Activated B cell treated with CpG ODN at 0.5 μM for 24 hours (primary cell): Measurements from ENCODE around the gene UPB1. TPM values are rescaled to one million over a fixed set of nuclear protein-coding genes. Genes with fewer than 3 reads are reported as not detected.
A peak's percentile ranks its signal among the peaks of the same experiment; 100 is the strongest.

Experiments used
- ATAC-seq: fragments of 200-7000 bp; cut with Tn5 transposase; one replicate; pipeline ENCODE4 v1.10.0; 2021; ENCODE audit warnings: low read depth, mild to moderate bottlenecking, moderate library complexity
- CTCF ChIA-PET: fragments of 350-600 bp; sonication (Branson Sonifier 250); formaldehyde crosslinking; loops from one replicate; lab custom pipeline; 2021; ENCODE audit warnings: antibody characterized with exemption; lab: Charles Lee
- POLR2A ChIA-PET: fragments of 350-600 bp; sonication (Branson Sonifier 250); formaldehyde crosslinking; loops from one replicate; lab custom pipeline; 2021; ENCODE audit warnings: antibody characterized with exemption; lab: Charles Lee
- DNase-seq: peaks from one replicate; pipeline ENCODE4 v3.0.0; 2022
- H3K27ac Mint-ChIP-seq: one replicate; pipeline ENCODE4 v1.8.0; 2020; ENCODE audit warnings: mixed read lengths
- H3K27me3 Mint-ChIP-seq: one replicate; pipeline ENCODE4 v1.8.0; 2021; ENCODE audit warnings: mixed read lengths
- H3K36me3 Mint-ChIP-seq: one replicate; pipeline ENCODE4 v1.8.0; 2021; ENCODE audit warnings: low read depth, mixed read lengths
- H3K4me1 Mint-ChIP-seq: one replicate; pipeline ENCODE4 v1.8.0; 2021; ENCODE audit warnings: mixed read lengths
- H3K4me3 Mint-ChIP-seq: one replicate; pipeline ENCODE4 v1.8.0; 2020; ENCODE audit warnings: mild to moderate bottlenecking, mixed read lengths
- H3K9me3 Mint-ChIP-seq: one replicate; pipeline ENCODE4 v1.8.0; 2020; ENCODE audit warnings: mixed read lengths
- CTCF ChIP-seq: fragments of 200-600 bp; IDR thresholded peaks from one replicate; pipeline ENCODE4 v1.8.0; 2022; ENCODE audit warnings: antibody characterized with exemption, mild to moderate bottlenecking
- intact Hi-C: fragments of 100-400 bp; cut with micrococcal nuclease; formaldehyde crosslinking; loops from one replicate; pipeline ENCODE4 v1.15.1; 2024
- total RNA-seq: library from RNA; stranded (reverse); gene quantifications from 2 replicates; pipeline ENCODE4 v1.2.3, GENCODE V29; 2022

UPB1 gene
- total RNA-seq, 1 donor from 2014 or later: 1.3 TPM

GRCh38 chr22:24466716-24467328, 28.3 kb upstream of the UPB1 start:
- POLR2A ChIA-PET: no interaction called here
- intact Hi-C loops: no loop called here
- no peaks in the 10 kb centered on the region for H3K9me3 Mint-ChIP-seq
- ATAC-seq: no peak
- CTCF ChIA-PET: no interaction called here
- H3K27me3 Mint-ChIP-seq: no peaks in the 10 kb centered on the region
- DNase-seq: no peak
- no peak overlapping the region for H3K27ac Mint-ChIP-seq
- no peak overlapping the region for H3K4me3 Mint-ChIP-seq
- no peak for TF ChIP-seq CTCF
- H3K36me3 Mint-ChIP-seq: no peaks in the 10 kb centered on the region
- peaks cover 22% of the 10 kb centered on the region for H3K4me1 Mint-ChIP-seq

GRCh38 chr22:24467340-24467739, 27.8 kb upstream of the UPB1 start:
- H3K9me3 Mint-ChIP-seq: no peaks in the 10 kb centered on the region
- CTCF ChIA-PET: no interaction called here
- H3K36me3 Mint-ChIP-seq: no peaks in the 10 kb centered on the region
- no peak overlapping the region for H3K4me3 Mint-ChIP-seq
- POLR2A ChIA-PET: no interaction called here
- TF ChIP-seq CTCF: no peak
- DNase-seq: no peak
- intact Hi-C loops: no loop called here
- no peak for ATAC-seq
- H3K27ac Mint-ChIP-seq: no peak overlapping the region
- no peaks in the 10 kb centered on the region for H3K27me3 Mint-ChIP-seq
- H3K4me1 Mint-ChIP-seq: peaks cover 23% of the 10 kb centered on the region

DNA sequence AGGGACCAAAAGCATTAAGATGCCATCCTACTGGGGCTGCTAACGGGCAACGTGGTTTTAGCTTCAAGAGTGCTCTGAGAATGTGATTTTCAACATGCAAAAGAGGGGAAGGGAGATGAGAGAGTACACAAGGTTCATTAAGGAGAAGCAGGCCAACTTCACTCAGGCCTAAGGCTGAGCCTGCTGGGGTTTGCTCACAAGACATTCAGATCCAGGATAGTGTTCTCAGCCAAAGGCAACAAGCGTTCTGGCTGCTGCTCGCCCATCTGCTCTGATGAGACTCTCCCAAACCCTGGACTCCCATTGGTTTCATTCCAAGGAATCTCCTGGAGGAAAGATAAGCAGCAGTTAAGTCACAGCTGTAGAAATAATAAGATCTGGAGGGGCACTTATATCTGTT, 23.6 kb upstream of the UPB1 start:
- intact Hi-C loops: no loop called here
- Mint-ChIP-seq H3K36me3 (no peaks in the 10 kb centered on the region), H3K27ac (no peak overlapping the region), H3K27me3 (no peaks in the 10 kb centered on the region), H3K4me1 (peaks cover 26% of the 10 kb centered on the region), H3K4me3 (no peak overlapping the region), H3K9me3 (no peaks in the 10 kb centered on the region)
- no peak for TF ChIP-seq CTCF
- ATAC-seq: no peak
- ChIA-PET CTCF (no interaction called here), POLR2A (interaction anchor here (1.4 kb wide), 2 partner anchors 36 to 44 kb away, joined by 4 read pairs; partner anchors contain the start of gene ADORA2A)
- DNase-seq: no peak

DNA sequence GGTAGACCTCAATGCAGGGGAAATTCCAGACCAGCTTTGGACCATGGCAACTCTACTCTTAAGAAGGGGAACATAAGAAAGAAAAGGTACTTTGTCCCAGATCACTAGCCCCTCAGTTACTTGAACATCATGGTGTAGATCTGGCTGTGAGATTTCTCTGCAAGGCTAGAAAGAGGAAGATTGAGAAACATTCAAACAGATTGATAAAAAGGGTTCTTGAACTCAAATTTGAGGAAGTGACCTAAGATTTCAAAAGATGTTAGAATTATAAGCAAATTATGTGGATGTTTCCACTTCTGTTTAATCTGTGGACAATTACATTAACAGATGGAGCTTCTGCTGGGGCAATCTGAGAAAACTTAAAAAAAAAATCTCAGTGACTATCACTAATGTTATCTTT, 21.8 kb upstream of the UPB1 start:
- intact Hi-C loops: no loop called here

More for the DNA sequence above, 21.8 kb upstream of the UPB1 start:
- H3K4me1 Mint-ChIP-seq: peaks cover 19% of the 10 kb centered on the region
- TF ChIP-seq CTCF: no peak
- ATAC-seq (peak; percentile 40), DNase-seq (no peak)
- no peaks in the 10 kb centered on the region for H3K27me3 Mint-ChIP-seq
- H3K27ac Mint-ChIP-seq: no peak overlapping the region
- H3K36me3 Mint-ChIP-seq: no peaks in the 10 kb centered on the region
- no peak overlapping the region for H3K4me3 Mint-ChIP-seq
- H3K9me3 Mint-ChIP-seq: no peaks in the 10 kb centered on the region
- ChIA-PET POLR2A (interaction anchor here (1.4 to 1.5 kb wide), 2 partner anchors 10 to 38 kb away, joined by 4 read pairs; no protein-coding TSS in a partner anchor), CTCF (interaction anchor here (1.3 kb wide), 1 partner anchor 49 kb away, joined by 3 read pairs; no protein-coding TSS in a partner anchor)
